Panc1 (cell line): ENCODE data around the gene PIAS4. TPM values are rescaled to one million over a fixed set of nuclear protein-coding genes. Genes with fewer than 3 reads are reported as not detected.

Source experiments
- ATAC-seq: fragments of 200-7000 bp; cut with Tn5 transposase; 2 replicates; pipeline ENCODE4 v1.9.1; 2020; ENCODE audit warnings: mild to moderate bottlenecking, moderate library complexity
- BruUV-seq: library from RNA; stranded (reverse); fragments of 400-500 nt; replicated peaks from 2 replicates; lab custom pipeline; 2021; lab: Mats Ljungman, UMichigan
- CTCF ChIA-PET: fragments of 300-600 bp; sonication (Branson Sonifier 250); formaldehyde crosslinking; loops from one replicate; lab custom pipeline; 2022; ENCODE audit warnings: antibody characterized with exemption; lab: Charles Lee
- POLR2A ChIA-PET: fragments of 300-600 bp; sonication (Branson Sonifier 250); formaldehyde crosslinking; loops from one replicate; lab custom pipeline; 2022; ENCODE audit warnings: antibody characterized with exemption; lab: Charles Lee
- DNase-seq: peaks from one replicate; pipeline ENCODE4 v3.0.0-alpha.2; 2010; ENCODE audit warnings: low read depth, low spot score
- H3K27ac ChIP-seq: 2 replicates; pipeline ENCODE4 v1.5.1; 2011; ENCODE audit warnings: mild to moderate bottlenecking, low read length, inconsistent platforms
- H3K27me3 ChIP-seq: fragments of 200-500 bp; sonication (Bioruptor generic); 2 replicates; pipeline ENCODE4 v1.6.0; 2014; ENCODE audit warnings: low read length, inconsistent platforms; ENCODE audit not compliant: control insufficient read depth, insufficient read depth
- H3K36me3 ChIP-seq: fragments of 200-500 bp; sonication (Bioruptor generic); 2 replicates; pipeline ENCODE4 v1.5.1; 2014; ENCODE audit warnings: inconsistent platforms, mild to moderate bottlenecking, low read length, moderate library complexity; ENCODE audit not compliant: control insufficient read depth, insufficient read depth
- H3K4me1 ChIP-seq: 2 replicates; pipeline ENCODE4 v1.5.1; 2011; ENCODE audit warnings: inconsistent platforms, mild to moderate bottlenecking, low read length, moderate library complexity; ENCODE audit not compliant: control insufficient read depth, insufficient read depth
- H3K4me3 ChIP-seq, 2 experiments: 2 replicates each; pipeline ENCODE4 v1.5.1; 2011 to 2012; ENCODE audit warnings: low read depth in 2 of 2, low read length in 2 of 2, mild to moderate bottlenecking in 2 of 2, inconsistent platforms in 1 of 2, moderate library complexity in 1 of 2
- H3K9me3 ChIP-seq: fragments of 200-500 bp; sonication (Bioruptor generic); 2 replicates; pipeline ENCODE4 v1.5.1; 2014; ENCODE audit warnings: low read depth, mild to moderate bottlenecking, inconsistent platforms, low read length, moderate library complexity; ENCODE audit not compliant: control insufficient read depth, insufficient read depth
- CTCF ChIP-seq: fragments of 450-650 bp; IDR thresholded peaks from 2 replicates; pipeline ENCODE4 v1.5.1; 2017; ENCODE audit warnings: mild to moderate bottlenecking
- POLR2AphosphoS5 ChIP-seq: IDR thresholded peaks from 2 replicates; pipeline ENCODE4 v1.6.1; 2012; ENCODE audit warnings: mild to moderate bottlenecking, low read depth, low read length, moderate library complexity
- SIN3A ChIP-seq: IDR thresholded peaks from 2 replicates; pipeline ENCODE4 v1.6.1; 2012; ENCODE audit warnings: low read depth, mild to moderate bottlenecking, low read length, moderate library complexity, borderline replicate concordance; ENCODE audit not compliant: insufficient read depth
- TCF7L2 ChIP-seq: IDR thresholded peaks from 2 replicates; pipeline ENCODE4 v1.6.1; 2011; ENCODE audit warnings: mild to moderate bottlenecking, low read depth, low read length, inconsistent platforms
- in situ Hi-C: cut with HindIII; loops from 2 replicates; pipeline ENCODE4 v1.10.0; 2016; ENCODE audit warnings: low sequenced_read_pairs, low pct_unique_long_range_greater_than_20kb
- intact Hi-C: fragments of 100-400 bp; cut with micrococcal nuclease; formaldehyde crosslinking; loops from one replicate; pipeline ENCODE4 v1.10.0; 2022; ENCODE audit not compliant: unreplicated experiment
- total RNA-seq: library from RNA; stranded (reverse); gene quantifications from one replicate; pipeline ENCODE4 v1.2.1, GENCODE V29; 2021; ENCODE audit not compliant: unreplicated experiment
- TF ChIP-seq, protein P1 (sequence below), 2 experiments: IDR thresholded peaks; 2 replicates each; pipeline ENCODE4 v1.6.1; 2011 to 2012; ENCODE audit warnings: low read depth in 2 of 2, control low read depth in 1 of 2, low read length in 1 of 2, mild to moderate bottlenecking in 1 of 2, moderate library complexity in 1 of 2; ENCODE audit not compliant: insufficient read depth in 1 of 2

PIAS4 gene
- total RNA-seq, 1 experiment from 2014 or later, result 36.7 TPM

DNA sequence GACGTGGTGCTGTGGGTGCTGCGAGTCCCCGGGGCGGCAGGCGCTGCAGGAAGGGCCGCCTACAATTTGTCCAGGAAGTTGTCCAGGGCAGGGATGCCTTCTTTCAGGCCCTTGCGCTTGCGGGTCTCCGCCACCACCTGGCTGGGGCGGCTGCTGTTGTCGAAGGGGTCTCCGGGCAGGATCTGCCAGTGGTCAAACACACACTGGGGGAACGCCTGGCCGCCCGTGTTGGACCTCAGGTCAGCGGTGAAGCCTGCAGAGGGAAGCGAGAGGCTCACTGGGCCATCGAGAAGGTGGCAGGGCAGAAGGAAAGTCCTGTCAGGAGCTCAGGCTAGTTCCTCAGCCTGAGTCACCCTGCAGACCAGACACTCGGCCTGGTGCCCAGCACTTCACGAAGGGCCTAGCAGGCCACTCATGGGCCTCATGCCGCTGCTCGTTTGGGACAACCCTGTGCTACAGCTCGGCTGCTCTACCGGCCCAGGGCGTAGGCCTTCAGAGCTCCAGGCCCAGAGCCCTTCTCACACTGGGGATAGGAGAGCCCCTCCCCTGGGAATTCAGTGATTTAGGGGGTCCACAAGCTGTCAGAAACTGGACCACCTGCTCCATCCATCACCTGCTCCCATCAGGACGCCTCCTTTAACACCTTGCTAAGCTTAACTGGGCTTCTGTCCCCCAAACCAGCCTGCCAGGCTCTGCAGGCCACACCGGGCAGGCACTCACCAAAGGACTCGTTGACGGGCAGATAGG lies 30.9 kb upstream of the PIAS4 start:
- Histone ChIP-seq H3K4me3 (no peak overlapping the region), H3K27ac (no peak overlapping the region), H3K36me3 (peaks cover 20% of the 10 kb centered on the region), H3K27me3 (no peaks in the 10 kb centered on the region), H3K4me1 (no peaks in the 10 kb centered on the region; the same call in 1 of the 2 replicates), H3K9me3 (no peaks in the 10 kb centered on the region)
- intact Hi-C loops (no loop called here), in situ Hi-C loops (no loop called here)
- CTCF ChIA-PET, result no interaction called here
- TSS peak; percentile 51 for BruUV-seq
- POLR2A ChIA-PET, result no interaction called here
- TF ChIP-seq, protein P1, sequence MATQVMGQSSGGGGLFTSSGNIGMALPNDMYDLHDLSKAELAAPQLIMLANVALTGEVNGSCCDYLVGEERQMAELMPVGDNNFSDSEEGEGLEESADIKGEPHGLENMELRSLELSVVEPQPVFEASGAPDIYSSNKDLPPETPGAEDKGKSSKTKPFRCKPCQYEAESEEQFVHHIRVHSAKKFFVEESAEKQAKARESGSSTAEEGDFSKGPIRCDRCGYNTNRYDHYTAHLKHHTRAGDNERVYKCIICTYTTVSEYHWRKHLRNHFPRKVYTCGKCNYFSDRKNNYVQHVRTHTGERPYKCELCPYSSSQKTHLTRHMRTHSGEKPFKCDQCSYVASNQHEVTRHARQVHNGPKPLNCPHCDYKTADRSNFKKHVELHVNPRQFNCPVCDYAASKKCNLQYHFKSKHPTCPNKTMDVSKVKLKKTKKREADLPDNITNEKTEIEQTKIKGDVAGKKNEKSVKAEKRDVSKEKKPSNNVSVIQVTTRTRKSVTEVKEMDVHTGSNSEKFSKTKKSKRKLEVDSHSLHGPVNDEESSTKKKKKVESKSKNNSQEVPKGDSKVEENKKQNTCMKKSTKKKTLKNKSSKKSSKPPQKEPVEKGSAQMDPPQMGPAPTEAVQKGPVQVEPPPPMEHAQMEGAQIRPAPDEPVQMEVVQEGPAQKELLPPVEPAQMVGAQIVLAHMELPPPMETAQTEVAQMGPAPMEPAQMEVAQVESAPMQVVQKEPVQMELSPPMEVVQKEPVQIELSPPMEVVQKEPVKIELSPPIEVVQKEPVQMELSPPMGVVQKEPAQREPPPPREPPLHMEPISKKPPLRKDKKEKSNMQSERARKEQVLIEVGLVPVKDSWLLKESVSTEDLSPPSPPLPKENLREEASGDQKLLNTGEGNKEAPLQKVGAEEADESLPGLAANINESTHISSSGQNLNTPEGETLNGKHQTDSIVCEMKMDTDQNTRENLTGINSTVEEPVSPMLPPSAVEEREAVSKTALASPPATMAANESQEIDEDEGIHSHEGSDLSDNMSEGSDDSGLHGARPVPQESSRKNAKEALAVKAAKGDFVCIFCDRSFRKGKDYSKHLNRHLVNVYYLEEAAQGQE (IDR thresholded peaks at IDR 0.05; ENCODE audit: insufficient read depth in 1 of 2, low read depth in 2 of 2, low read length in 1 of 2), result no peak
- TF ChIP-seq POLR2AphosphoS5 (no peak), CTCF (no peak), SIN3A (no peak), TCF7L2 (no peak)
- ATAC-seq, result no peak
- DNase-seq, result no peak

- ATAC-seq, result peak; percentile 4; the same call in 1 of the 2 replicates
- peaks cover 25% of the 10 kb centered on the region for H3K36me3 ChIP-seq
- POLR2A ChIA-PET, result no interaction called here
Measured at GRCh38 chr19:3977242-3978143, 30.0 kb upstream of the PIAS4 start.

More at GRCh38 chr19:3977242-3978143, 30.0 kb upstream of the PIAS4 start:
- no peak overlapping the region for H3K27ac ChIP-seq
- no peak overlapping the region for H3K4me3 ChIP-seq
- no peaks in the 10 kb centered on the region for H3K9me3 ChIP-seq
- in situ Hi-C loops, result no loop called here
- CTCF ChIA-PET, result no interaction called here
- no peaks in the 10 kb centered on the region for H3K27me3 ChIP-seq
- no peak for DNase-seq
- TF ChIP-seq CTCF, result no peak
- no peak for TF ChIP-seq POLR2AphosphoS5
- TF ChIP-seq TCF7L2, result no peak
- TF ChIP-seq, protein P1 (IDR thresholded peaks at IDR 0.05; ENCODE audit: insufficient read depth in 1 of 2, low read depth in 2 of 2, low read length in 1 of 2), result 0 out of 4 replicates have a peak, but pooled peaks of 1 of the 2 experiments have one; percentile 32
- intact Hi-C loops, result no loop called here
- H3K4me1 ChIP-seq, result no peaks in the 10 kb centered on the region; the same call in 1 of the 2 replicates
- BruUV-seq, result no TSS peak
